ENCODE results near the gene COL4A3.

The COL4A3 gene

DNA sequence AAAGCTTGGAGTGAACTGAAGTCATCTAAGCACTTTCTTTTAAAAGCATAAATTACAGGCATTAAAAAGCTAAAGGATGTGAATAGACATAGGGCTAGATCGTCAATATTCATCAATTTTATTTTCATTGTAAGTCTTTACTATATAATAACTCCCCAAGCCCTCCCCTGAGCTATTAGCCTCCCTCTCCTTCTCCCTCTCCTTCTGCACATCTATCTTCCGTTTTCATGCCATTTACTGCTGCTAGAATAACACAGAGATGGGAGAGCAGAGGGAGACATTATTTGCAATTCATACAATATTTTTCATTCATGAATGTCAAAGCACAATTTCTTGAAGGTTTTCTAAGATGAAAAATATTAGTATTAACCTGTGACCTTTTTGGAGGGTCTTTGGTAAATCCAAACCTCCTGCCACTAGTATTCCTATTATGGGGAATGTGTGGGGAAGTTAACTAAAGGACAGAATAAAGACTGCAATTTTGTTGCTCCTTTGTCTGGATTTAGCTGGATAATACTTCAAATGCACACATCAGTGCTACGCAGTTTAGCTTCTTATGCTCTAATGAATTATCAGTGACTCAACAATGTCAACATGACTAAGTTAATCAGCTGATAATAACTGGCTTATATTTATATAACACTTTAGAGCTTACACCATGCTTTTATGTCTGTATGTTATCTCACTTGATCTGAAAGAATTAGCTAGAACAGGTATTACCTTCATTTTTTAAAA is 132.4 kb downstream of the COL4A3 start:
- no peak for DNase-seq

GRCh38 chr2:227301523-227301922 is 137.1 kb downstream of the COL4A3 start:
- no peak for DNase-seq

DNA sequence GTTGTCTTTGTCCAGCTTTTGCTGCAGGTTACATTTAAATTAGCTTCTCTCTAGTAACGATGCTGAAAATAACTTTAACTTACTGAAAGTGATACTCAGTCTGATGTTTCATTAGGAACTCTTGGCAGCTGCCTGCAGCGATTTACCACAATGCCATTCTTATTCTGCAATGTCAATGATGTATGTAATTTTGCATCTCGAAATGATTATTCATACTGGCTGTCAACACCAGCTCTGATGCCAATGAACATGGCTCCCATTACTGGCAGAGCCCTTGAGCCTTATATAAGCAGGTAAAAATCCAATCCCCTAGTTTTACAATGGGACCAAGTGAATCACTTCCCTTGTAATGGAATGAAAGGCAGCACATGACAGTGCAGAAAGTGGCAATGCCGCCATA is 144.4 kb downstream of the COL4A3 start:
- no peak for DNase-seq

- DNase-seq: no peak
Observed at GRCh38 chr2:227310756-227311110, 146.3 kb downstream of the COL4A3 start.

- DNase-seq: no peak
Observed at GRCh38 chr2:227311861-227312506, 147.6 kb downstream of the COL4A3 start.

GRCh38 chr2:227312579-227312978 is 148.2 kb downstream of the COL4A3 start:
- no peak for DNase-seq

- DNase-seq: no peak
Observed at GRCh38 chr2:227313310-227313709, 148.9 kb downstream of the COL4A3 start.

GRCh38 chr2:227317834-227318233 is 153.4 kb downstream of the COL4A3 start:
- DNase-seq: no peak

DNA sequence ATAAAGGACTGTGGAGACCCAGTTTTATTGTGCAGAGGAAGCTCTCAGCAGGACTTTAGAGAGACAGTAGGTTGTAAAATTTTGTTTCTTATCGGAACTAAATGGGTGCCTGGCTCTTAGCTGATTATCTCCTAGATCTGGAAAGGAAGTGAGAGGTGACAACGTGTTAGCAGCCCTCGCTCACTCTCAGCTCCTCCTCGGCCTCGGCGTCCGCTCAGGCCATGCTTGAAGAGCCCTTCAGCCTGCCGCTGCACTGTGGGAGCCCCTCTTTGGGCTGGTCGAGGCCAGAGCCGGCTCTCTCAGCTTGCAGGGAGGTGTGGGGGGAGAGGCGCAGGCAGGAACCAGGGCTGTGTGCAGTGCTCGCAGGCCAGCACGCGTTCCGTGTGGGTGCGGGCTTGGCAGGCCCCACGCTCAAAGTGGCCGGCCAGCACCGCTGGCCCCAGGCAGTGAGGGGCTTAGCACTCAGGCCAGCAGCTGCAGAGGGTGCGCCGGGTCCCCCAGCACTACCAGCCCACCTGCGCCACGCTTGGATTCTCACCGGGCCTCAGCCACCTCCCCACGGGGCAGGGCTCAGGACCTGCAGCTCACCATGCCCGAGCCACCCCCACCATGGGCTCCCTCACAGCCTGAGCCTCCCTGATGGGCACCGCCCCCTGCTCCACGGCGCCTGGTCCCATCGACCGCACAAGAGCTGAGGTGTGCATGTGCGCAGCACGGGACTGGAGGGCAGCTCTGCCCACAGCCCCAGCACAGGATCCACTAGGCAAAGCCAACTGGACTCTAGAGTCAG is 156.1 kb downstream of the COL4A3 start:
- no peak for DNase-seq

DNA sequence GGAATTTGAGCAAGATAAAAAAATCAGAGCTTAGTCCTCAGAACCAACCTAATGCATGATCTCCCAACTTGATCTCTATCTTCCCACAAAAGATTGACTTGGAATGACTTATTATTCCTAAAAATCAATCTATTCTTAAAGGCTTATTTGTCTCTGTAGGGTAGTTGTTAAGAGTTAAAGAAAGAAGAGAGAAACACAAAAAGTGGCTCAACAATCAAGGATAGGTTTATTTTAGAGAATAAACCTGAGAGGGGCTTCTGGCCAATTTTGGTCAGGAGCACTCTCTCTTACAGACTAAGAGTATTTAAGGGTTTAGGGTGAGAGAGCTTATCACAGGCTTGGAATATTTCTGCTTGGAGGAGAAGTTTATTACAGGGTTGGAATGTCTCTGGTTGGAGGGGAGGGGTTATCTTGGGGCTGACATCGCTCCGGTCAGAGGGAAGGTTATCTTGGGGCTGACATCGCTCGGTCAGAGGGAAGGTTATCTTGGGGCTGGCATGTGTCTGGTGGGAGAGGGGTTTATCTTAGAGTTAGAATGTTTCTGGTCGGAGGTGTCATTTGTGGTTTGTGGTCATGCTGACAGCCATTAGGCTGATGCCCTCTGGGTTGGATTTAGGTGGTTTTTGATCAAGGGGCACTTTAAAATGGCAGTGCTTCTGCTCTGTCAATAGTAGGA is 158.2 kb downstream of the COL4A3 start:
- no peak for DNase-seq

- no peak for DNase-seq
Observed at GRCh38 chr2:227323818-227324217, 159.4 kb downstream of the COL4A3 start.

DNA sequence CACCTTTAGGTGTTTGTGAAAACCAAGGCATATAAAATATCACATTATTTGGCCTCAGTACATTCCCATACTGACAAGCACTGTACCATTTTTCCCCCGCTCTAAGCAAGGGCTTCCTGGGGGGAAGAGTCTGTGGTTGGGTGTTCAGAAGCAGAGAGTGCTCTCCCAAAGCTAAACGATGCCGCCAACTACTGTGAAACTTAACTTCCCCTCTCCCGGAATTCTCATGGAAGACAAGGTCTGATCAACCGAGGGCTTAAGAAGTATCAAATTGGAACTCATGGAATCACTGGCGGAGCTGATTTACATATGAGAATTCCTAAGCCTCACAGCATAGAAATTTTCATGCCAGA is 160.2 kb downstream of the COL4A3 start:
- DNase-seq: no peak

GRCh38 chr2:227324995-227325838 is 160.8 kb downstream of the COL4A3 start, which contains the start of gene MFF:
MFF (plus strand) TSS chr2:227325251; CDS start chr2:227330666, 5,415 bp downstream.
- DNase-seq: peak; percentile 69

- DNase-seq: no peak
Observed at GRCh38 chr2:227325839-227326195, 161.4 kb downstream of the COL4A3 start.

GRCh38 chr2:227326783-227327182 is 162.4 kb downstream of the COL4A3 start:
- no peak for DNase-seq

DNA sequence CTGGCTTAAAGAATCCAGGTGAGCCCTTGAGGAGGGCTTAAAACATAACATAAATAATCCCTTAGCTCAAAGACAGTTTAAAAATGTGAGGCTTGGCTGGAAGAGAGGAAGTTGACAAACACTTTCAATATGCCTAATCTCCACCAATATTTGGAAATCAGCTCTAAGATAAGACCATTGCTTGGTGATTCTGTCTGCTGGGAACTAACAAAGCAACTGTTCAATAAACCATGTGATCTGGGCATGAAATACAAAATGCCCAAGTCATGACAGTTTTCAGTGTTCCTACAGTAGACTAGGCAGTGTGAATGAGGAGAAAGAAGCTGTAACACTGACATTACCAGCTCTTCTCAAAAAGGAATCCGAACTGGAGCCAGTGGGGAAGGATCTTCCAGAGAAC is 171.3 kb downstream of the COL4A3 start:
- DNase-seq: no peak

GRCh38 chr2:227337442-227337841 is 173.0 kb downstream of the COL4A3 start:
- no peak for DNase-seq

GRCh38 chr2:227339098-227339599 is 174.7 kb downstream of the COL4A3 start:
- no peak for DNase-seq

DNA sequence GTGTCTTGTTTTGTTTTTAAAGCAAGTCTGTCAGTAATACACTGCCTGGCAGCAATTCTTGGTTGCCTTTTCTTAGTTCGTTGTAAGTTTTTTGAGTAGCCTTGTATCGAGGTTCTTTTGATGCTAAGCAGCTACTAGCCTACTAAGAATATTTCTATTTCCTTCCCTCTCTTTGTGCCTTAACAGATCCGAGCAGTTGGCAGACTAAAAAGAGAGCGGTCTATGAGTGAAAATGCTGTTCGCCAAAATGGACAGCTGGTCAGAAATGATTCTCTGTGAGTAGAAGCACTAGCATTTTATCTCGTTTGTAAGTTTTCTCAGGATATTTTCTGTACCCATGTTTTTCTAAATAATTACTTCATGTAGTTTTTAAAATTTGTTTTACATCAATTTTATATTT is 175.7 kb downstream of the COL4A3 start:
- no peak for DNase-seq

DNA sequence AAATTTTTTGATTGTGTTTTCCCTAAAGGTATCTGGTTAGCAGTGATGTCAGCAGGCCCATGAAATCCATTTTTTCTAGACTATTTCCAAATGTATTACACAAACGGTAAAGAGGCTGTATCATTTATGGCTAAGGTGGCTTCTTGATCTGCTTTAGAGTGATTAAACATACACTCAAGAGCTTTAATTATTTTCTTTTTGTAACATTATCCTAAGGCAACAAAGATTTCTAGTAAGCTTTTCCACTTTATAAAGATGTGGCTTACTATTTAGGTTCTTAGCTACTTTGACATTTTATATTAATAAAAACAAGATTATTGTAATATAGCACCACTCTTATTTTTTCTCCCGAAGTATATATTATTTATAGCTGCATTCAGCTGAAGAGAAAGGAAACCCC is 177.1 kb downstream of the COL4A3 start:
- no peak for DNase-seq

DNA sequence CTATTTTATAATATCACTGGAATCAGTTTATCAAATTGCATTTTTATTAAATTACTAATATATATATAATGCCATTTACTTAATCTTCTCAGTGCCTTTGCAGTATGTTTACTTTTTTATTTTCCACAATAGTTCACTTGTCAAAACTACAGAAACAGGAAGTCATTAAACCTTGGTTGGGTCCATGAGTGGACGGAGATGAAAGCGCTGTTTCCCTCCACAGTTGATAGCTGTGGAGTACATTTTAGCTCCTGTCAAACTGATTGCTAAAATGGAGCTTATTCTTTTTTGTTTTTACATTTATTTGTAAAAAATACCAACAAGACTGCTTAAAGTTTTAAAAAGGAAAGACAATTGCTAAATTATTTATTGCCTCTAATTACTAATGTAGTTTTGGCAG is 179.8 kb downstream of the COL4A3 start:
- DNase-seq: no peak

DNA sequence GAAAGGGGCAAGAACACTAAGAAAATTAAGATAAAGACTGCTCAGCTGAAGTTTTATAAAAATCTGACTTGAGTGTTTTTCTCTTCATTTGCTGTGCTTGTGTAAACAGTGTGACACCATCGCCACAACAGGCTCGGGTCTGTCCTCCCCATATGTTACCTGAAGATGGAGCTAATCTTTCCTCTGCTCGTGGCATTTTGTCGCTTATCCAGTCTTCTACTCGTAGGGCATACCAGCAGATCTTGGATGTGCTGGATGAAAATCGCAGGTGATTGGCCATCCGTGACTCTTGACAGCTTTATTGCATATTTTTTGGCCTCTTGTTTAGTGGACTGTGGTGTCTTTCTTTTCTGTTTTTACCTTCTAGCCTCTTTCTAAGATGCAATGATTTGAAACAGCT is 182.7 kb downstream of the COL4A3 start:
- DNase-seq: no peak
